Measurements from ENCODE around the gene CCDC92. TPM values are rescaled to one million over a fixed set of nuclear protein-coding genes. Genes with fewer than 3 reads are reported as not detected.

The CCDC92 gene
- total and polyA plus RNA-seq, 2 of the 8 experiments (the other 6 are each of a cell fraction or from before 2014, with no cell fraction given), result 0.43 to 0.51 TPM

DNA sequence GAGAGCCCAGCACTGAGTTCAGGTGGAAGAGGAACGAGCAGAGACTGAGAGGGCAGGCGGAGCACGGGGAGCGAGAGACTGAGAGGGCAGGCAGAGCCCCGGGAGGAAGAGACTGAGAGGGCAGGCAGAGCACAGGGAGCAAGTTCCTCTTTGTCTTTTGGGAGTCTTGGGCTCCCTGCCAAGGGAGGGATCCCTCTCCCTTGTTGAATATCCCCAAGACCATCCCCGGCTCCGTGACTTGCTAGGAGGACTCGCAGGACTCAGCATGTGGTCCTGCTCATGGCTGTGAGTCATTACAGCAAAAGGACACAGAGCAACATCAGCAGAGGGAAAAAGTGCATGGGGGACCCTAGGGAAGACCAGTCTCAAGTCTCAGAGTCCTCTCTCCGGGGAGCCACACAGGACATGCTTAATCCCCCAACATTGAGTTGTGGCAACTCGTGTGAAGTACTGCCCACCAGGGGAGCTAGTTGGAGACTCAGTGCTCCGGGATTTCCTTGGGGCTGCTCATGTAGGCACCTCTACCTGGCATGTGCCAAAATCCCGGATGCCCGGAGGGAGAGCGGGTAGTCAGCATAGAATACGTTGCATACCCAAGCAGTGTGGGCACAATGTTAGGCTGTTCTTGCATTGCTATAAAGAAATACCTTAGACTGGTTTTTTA is 81.0 kb downstream of the CCDC92 start:
- H4K91ac ChIP-seq (replicated peaks; ENCODE audit: insufficient read length, low read length), result no peak overlapping the region
- H3K23me2 ChIP-seq (ENCODE audit: low read depth, low read length), result no peaks in the 10 kb centered on the region; the same call in 1 of the 2 replicates
- H3K4me1 ChIP-seq (replicated peaks in 1 of 4; ENCODE audit: control insufficient read depth in 3 of 4, insufficient read depth in 4 of 4, low read length in 3 of 4), result peaks cover 0 to 6% (median 1%) of the 10 kb centered on the region in 4 experiments; a peak in 4 of 7 replicates
- no peak overlapping the region for H3K4me2 ChIP-seq (ENCODE audit: insufficient read depth in 1 of 2, low read depth in 2 of 2, low read length in 2 of 2)
- H3K9me3 ChIP-seq (ENCODE audit: insufficient read depth in 2 of 2, low read depth in 1 of 2, low read length in 1 of 2), result no peaks in the 10 kb centered on the region
- H2BK20ac ChIP-seq (ENCODE audit: low read length), result no peak overlapping the region
- H3K18ac ChIP-seq (ENCODE audit: extremely low read depth, low read length), result no peak overlapping the region
- no peak overlapping the region; the same call in 1 of the 2 replicates for H2AK5ac ChIP-seq (ENCODE audit: low read depth, low read length)
- no peaks in the 10 kb centered on the region for H3K36me3 ChIP-seq (ENCODE audit: control insufficient read depth in 2 of 4, insufficient read depth in 4 of 4, low read length in 3 of 4)
- H3K14ac ChIP-seq (ENCODE audit: insufficient read length), result no peak overlapping the region
- H2BK15ac ChIP-seq (ENCODE audit: low read length), result no peak overlapping the region
- H2BK5ac ChIP-seq (ENCODE audit: low read depth, low read length), result no peak overlapping the region
- ChIA-PET CTCF (ENCODE audit: partially characterized antibody) (interaction anchor here (1.0 to 6.1 kb wide), 4 partner anchors 13 to 93 kb away, joined by 3 to 35 read pairs (median 4); no protein-coding TSS in a partner anchor), POLR2A (ENCODE audit: partially characterized antibody) (no interaction called here)
- no peaks in the 10 kb centered on the region for H3K79me2 ChIP-seq (ENCODE audit: control insufficient read depth in 1 of 2, insufficient read depth in 2 of 2, low read length in 2 of 2)
- H4K5ac ChIP-seq (ENCODE audit: insufficient read length, low read depth, low read length), result no peak overlapping the region
- no peak overlapping the region for H3K4ac ChIP-seq (replicated peaks; ENCODE audit: insufficient read length, low read depth, low read length)
- 0 out of 7 replicates have a peak, but pooled peaks cover 0 to 3% (median 0%) of the 10 kb centered on the region in 4 experiments for H3K27me3 ChIP-seq (replicated peaks in 1 of 4; ENCODE audit: control insufficient read depth in 3 of 4, extremely low read depth in 1 of 4, insufficient read depth in 3 of 4, low read length in 3 of 4)
- no peak for TF ChIP-seq SAP30 (IDR thresholded peaks at IDR 0.05; ENCODE audit: insufficient read depth, insufficient replicate concordance, low read length)
- TF ChIP-seq, protein P1, sequence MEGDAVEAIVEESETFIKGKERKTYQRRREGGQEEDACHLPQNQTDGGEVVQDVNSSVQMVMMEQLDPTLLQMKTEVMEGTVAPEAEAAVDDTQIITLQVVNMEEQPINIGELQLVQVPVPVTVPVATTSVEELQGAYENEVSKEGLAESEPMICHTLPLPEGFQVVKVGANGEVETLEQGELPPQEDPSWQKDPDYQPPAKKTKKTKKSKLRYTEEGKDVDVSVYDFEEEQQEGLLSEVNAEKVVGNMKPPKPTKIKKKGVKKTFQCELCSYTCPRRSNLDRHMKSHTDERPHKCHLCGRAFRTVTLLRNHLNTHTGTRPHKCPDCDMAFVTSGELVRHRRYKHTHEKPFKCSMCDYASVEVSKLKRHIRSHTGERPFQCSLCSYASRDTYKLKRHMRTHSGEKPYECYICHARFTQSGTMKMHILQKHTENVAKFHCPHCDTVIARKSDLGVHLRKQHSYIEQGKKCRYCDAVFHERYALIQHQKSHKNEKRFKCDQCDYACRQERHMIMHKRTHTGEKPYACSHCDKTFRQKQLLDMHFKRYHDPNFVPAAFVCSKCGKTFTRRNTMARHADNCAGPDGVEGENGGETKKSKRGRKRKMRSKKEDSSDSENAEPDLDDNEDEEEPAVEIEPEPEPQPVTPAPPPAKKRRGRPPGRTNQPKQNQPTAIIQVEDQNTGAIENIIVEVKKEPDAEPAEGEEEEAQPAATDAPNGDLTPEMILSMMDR (IDR thresholded peaks at IDR 0.05; ENCODE audit: control extremely low read depth in 1 of 3, insufficient read depth in 1 of 3, low read depth in 1 of 3, low read length in 3 of 3), result peak in 1 of 3 experiments; percentile 17; a peak in 1 of 4 replicates
- DNase-seq (ENCODE audit: low read depth in 1 of 2, low spot score in 2 of 2) (no peak), FAIRE-seq (no peak)
- H2AFZ ChIP-seq (ENCODE audit: low read length), result no peak overlapping the region
- no peak overlapping the region for H2BK120ac ChIP-seq (replicated peaks; ENCODE audit: low read depth, low read length)
- 90% methylated on average over 15 of the region's 15 CpGs; no CpG with 5 or more reads in 1 of the 2 experiments for WGBS, 2 experiments (ENCODE audit: extremely low coverage in 1 of 2, insufficient coverage in 1 of 2, insufficient read length in 1 of 2, insufficient replicate concordance in 2 of 2, low coverage in 1 of 2, low lambda C conversion rate in 2 of 2, missing lambda C conversion rate in 1 of 2)
- H3K79me1 ChIP-seq (ENCODE audit: low read depth, low read length), result no peaks in the 10 kb centered on the region
- H3K27ac ChIP-seq (ENCODE audit: low read depth, low read length), result no peak overlapping the region
- no peak overlapping the region for H3K9ac ChIP-seq (replicated peaks in 1 of 4; ENCODE audit: extremely low read depth in 1 of 4, low read depth in 3 of 4, low read length in 3 of 4)
- no peak overlapping the region for H2BK12ac ChIP-seq (ENCODE audit: low read depth, low read length)
- no peak overlapping the region for H3K23ac ChIP-seq (ENCODE audit: insufficient read length)
- H3K56ac ChIP-seq (replicated peaks; ENCODE audit: insufficient read length, low read depth, low read length), result no peak overlapping the region
- no peak overlapping the region for H4K8ac ChIP-seq (ENCODE audit: extremely low read depth, insufficient read depth, low read length)
- H4K20me1 ChIP-seq (replicated peaks in 1 of 2; ENCODE audit: control insufficient read depth in 1 of 2, insufficient read depth in 2 of 2, low read length in 2 of 2), result no peaks in the 10 kb centered on the region
- H3K4me3 ChIP-seq (ENCODE audit: extremely low read depth in 1 of 4, insufficient read depth in 2 of 4, low read depth in 3 of 4, low read length in 4 of 4), result no peak overlapping the region
